HG03460 (cell line): ENCODE measurements around the gene LPCAT1.

Source experiments
- ATAC-seq: cut with Tn5 transposase; IDR thresholded peaks from one replicate; pipeline ENCODE4 v1.9.1; 2021; ENCODE audit not compliant: unreplicated experiment

The LPCAT1 gene

DNA sequence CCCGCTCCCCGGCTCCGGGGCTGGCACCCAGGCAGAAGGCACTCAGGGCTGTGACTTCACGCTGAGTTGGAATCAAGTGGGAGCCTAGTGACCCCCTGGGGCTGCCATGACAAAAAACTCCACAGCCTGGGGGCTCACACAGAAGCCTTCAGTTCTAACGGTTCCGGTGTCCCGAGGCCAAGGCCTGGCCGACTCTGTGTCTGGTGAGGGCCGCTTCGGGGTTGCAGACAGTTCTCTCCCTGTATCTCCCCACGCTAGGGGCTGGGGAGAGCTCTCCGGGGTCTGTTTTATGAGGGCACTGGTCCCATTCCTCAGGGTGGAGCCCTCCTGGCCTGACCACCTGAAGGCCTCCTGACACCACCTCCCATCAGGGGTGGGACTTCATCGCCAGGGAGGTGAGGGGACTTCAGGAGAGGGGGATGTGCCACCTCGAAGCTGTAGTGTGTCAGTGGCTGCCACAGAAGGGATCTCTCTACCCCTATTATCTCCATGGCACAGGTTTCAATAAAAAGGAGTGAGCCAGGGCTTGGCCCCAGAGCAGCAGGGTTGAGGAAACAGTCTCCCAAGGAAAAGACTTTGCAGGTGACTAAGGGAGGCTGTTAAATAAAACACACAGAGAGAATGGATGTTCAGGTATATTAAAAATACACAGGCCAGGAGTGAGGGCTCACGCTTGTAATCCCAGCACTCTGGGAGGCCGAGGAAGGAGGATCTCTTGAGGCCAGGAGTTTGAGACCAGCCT lies 77.0 kb downstream of the LPCAT1 start:
- no peak for ATAC-seq

DNA sequence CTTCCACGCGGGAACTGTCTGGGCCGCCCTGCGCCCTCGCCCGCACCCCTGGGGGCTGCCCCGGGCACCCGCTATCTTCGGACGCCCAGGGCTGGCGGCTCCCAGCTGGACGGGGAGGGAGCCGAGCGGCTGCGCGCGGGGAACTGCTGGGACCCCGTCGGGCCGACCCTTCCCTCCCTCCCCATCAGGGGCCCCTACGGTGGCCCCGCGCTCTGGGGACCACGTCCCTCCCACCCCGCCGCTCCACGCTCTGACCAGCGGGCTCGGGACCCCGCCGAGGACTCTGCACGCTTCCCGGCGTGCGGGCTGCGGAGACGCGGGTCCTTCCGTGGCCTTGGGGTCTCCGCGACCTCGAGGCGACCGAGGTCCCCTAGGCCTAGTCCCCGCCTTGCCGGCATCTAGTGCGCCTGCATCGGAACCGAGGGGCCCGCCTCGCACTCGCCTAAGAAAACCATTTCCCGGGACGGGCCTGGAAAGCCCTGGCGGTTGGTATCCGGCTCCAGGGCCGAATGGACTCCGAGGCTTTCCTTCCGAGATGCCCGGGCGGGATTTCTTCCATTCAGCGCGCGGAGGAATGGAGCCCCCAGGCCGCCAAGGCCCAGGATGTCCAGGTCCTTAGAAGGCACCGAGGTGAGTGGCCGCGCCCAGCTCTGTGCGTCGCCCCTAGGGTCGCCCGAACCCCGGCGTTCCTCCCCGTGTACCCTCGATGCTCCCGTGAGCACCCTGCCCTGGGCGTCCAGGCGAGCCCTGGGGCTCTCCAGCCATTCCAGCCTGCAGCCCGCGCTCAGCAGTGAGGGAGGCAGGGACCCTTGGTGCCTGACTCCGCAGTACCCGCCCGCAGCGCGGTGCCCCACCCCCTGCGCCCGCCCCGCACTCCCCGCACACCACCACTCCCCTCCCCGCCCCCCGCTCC lies 77.8 kb downstream of the LPCAT1 start:
- ATAC-seq = no peak

DNA sequence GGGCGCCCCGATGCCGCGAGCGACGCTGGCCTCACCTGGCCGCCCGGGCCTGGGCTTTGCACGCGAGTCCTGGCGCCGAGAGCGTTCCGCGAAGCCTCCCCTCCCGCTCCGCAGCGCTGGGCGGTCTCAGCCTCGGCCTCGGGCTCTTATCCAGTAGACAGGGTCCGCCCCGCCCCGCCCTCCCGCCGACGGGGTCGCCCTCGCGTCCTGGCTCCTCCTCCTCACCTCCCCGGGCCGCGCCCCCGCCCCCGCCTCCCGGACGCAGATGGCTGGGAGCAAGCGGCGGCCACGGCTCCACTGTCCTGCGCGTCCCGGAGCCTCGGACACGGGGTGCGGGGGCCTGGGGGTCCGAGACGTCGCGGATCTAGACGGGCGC lies 78.5 kb downstream of the LPCAT1 start, which contains the start of gene SLC6A3:
Gene SLC6A3, minus strand, starts transcription at position 128 of the 376 bp plus-strand sequence. CDS start 2,243 bp downstream, outside the sequence.
- no peak for ATAC-seq

DNA sequence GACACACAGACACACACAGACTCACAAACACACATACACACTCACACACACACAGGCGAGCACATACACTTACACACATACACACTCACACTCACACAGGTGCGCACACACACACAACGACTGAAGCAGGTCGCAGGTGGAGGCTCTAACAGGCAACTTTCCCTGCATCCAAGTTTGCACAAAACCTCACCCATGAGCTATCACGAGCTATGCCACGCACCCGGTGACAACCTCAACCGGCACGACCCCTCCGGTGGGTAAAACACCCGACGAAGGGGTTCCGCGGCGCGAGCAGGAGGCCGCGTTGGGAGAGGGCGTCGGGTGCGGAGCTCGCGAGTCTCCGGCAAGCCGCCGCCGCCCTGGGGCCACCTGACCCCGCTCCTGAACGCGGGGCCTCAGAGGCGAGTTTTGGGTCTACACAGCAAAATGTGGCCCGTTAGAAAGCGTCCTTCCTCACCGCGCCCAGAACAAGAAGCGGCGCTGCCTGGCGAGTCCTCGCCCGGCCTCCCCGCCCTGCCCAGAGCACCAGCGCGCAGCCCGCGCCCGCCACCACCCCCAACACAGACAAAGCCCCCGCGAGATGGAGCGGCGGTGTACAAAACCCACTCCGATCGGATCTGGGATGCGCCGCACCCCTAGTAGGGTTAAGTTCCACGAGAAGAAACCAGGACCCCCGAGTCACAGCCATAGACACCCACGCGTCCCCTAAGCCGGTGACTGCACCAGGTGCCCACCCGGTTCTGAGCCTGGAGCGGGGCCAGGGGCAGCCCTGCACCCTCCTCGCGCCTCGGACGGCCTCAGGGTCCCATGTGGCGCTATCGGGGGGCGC lies 79.2 kb downstream of the LPCAT1 start:
- ATAC-seq = no peak

DNA sequence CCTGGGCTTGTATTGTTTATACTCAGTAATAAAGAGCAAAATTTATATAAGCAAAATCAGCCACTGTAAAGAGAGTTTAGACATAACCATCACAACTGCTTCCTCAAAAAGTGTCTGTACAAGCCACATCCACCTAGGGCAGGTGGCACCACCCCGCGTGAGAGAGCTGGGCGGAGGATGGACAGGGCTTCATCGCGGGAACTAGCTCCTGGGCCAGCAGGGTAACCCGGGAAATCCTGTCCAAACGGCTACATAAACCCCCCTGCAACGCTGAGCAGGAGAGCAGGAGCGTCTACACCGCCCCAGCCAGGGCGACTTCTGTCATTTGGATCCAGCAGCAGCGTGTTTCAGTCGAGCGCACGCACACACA lies 79.8 kb downstream of the LPCAT1 start:
- ATAC-seq = no peak

DNA sequence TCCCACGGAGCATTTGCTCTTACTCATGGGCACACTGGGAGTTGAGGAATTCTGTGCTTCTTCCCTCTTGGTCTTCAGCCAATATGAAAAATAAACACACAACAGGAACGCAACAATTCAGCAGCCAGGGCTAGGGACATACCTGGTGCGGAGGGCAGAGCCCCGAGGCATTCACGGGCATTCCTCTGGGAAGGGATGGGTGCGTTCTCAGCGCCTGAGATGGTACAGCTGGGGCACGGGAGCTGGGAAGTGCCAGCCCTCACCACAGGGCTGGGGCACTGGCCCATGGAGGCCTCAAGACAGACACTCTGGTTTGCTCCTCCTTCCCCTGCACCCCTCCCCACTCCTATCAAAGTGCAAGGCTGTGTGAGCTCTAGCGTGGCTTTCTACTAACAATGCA lies 80.6 kb downstream of the LPCAT1 start:
- no peak for ATAC-seq

DNA sequence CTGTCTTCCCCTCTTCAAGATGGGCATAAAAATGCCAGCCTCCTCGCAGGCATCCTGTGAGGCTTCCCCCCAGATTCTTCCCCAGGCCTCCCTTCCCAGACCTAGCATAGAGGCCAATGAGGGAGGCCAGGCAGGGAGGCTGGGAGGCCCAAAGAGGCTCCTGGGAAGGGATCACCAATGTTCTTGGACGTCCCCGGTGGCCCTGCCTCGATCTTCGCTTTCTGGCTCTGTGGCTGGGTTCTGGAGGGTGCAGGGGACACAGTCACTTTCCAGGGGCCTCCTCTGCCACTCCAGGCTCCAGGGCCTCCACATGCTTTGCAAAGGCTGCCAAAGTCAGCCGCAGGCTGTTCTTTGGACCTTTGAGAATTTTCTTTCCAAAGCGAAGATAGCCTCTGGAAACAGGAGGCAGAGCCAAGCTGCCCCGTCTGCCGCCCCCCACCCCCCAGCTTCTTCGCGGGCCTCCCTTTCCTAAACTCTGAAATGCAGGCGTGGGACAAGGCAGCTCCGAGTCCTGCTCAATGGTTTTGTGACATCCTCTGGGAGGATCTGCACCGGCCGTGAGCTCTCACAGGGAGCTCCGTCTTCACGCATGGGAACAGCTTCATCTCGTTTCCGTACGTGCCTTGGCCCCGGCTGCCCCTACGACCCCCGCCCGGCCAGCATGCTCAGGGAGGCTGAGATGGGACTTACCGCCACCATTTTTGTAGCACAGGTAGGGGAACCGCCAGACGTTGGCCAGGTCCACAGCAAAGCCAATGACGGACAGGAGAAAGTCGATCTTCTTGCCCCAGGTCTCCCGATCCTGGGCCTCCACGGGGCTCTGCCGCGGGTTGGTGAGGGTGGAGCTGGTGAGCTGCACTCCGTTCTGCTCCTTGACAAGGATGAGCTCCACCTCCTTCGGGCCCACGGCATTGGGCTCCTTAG lies 81.3 kb downstream of the LPCAT1 start:
- ATAC-seq = no peak

DNA sequence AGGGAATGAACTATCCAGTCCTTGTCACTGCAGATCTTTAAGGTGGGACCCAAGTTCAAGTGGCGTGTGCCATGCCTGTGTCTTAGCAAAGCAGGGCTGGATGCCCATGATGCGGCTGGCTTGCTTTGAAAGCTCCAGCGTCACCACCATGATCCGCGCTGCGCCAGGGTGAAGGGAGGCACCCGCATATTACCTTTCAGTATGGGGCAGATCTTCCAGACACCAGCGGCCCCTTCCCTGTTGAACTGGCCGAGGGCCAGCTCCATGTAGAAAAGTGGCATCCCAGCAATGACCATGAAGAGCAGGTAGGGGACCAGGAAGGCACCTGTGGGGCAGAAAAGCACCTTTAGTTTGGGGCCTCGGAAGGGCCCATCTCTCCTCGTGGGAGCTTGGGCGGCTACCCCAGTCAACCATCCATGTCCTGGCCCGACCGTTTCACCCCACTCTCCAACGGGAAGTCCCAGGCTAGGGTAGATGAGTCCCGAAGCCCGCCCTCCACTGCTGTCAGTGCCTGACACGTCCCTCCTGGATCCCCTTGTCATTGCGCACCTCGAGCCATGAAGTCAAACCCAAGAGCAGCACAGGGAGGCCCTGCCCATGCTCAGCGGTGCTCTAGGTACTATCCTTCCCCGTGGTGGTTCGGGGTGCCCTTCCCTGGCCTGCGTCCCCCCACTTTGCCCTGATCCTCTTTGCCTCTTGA lies 82.4 kb downstream of the LPCAT1 start:
- no peak for ATAC-seq

DNA sequence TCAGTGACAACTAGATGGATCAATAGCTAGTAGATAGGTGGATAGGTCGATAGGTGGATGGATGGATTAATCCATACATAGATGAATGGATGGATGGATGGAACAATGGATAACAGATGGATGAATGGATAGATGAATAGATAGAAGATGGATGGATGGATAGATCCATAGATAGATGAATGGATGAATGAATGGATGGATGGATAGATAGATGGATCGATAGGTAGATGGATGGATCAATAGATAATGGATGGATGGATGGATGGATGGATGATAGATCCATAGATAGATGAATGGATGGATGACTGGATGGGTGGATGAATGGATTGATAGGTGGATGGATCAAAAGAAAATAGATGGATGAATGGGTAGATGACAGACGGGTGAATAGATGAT lies 83.7 kb downstream of the LPCAT1 start:
- no peak for ATAC-seq

DNA sequence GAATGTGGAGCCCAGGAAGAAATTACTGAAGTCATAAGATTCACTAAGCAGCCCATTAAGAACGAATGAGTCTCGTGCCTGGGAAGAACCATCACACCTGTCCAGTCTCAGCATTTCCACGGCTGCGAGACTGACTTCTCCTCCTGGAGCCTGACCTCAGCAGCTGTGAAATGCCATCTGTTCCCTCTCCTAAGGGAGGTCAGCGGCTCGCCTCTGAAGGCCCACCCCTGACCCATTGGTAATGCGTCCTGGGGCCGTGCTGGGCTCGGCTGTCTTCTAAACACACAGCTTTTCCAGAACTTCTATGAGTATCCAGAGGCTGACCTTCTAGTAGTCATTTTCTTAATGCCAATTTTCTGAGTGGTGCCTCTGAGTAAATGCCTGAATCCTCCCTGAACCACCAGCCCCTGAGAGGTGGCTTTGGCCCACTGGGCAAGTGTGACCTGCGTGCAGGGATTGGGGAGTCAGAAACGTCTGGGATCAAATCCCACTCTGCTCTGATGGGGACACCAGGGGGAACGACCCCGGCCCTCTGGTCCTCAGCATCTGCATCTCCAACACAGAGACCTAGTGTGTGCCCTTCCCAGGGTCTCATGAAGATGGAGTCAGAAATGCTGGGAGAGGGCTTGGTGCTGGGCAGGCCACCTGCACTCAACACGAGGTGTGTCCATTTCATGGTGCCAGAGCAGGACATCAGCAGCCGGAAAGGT lies 84.2 kb downstream of the LPCAT1 start:
- no peak for ATAC-seq

DNA sequence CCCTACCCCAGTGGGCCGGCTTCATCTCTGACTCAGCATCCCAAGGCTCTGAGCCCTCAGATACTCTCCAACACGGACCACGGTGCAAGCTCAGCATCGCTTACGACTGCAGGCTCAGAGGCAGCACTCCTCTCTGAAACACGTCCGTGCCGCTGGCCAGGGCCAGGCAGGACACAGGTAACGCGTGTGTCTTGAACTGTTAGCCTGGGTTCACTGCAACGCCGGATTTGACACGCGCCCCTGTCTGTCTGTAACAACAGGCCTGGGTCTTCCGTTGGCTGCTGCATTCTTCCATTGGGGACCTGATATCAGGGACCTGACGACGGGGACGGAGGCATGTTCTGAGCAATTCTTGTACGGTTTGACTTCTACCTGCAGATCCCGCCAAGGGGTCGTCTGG lies 84.9 kb downstream of the LPCAT1 start:
- ATAC-seq = no peak

DNA sequence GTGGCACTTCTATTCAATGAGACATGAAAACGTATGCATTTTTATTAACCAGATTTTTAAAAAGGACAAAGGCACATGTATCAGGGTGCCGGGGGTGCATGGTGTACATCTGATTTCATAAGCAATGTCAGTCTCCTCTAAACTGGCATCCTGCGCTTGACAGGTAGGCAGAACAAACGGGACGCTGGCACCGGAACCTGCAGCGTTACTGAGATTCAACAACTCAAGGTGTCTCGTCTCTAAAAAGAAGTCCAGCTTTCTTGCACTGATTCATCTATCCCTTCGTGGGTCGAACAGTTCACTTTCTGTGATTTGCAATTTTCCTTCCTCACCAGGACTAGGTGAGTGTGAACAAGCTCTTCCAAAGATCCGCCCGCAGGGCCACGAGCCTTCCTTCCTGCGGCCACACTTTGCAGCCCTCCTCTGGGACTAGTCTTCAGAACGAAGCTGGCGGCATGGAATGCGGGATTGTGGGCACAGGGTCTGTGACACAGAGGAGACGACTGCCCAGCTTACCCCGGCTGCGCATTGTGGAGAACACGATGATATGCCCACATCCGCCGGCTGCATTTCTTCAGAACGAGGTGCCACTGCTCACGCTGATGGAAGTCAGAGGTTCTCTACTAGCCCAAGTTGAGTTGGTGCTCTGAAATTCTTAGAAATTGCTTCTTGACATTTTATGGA lies 85.7 kb downstream of the LPCAT1 start:
- ATAC-seq = no peak

DNA sequence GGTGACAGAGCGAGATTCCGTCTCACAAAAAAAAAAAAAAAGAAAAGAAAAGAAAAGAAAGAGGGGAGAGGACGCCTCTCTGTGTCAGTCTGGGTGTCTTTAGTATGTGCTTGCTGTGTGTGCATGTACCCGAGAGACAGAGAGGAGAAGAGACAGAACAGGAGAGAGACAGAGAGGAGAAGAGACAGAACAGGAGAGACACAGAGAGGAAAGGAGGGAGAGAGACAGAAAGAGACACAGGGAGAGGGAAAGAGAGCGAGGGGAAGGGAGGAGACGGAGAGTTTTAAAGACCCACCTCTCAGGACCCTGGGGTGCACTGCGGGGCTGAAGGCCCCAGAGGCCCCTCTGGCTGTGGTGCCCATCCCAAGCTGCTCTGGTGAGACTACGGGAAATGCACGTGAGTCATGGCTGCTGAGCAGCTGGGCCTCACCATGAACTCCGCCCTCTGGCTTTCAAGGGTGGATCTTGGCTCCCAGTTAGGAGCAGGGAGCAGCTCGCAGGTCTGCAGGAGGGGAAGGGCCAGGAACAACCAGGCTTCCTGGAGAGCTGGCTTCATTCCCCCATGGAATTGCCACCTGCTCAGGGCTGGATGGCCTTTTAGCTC lies 86.4 kb downstream of the LPCAT1 start:
- ATAC-seq = no peak

DNA sequence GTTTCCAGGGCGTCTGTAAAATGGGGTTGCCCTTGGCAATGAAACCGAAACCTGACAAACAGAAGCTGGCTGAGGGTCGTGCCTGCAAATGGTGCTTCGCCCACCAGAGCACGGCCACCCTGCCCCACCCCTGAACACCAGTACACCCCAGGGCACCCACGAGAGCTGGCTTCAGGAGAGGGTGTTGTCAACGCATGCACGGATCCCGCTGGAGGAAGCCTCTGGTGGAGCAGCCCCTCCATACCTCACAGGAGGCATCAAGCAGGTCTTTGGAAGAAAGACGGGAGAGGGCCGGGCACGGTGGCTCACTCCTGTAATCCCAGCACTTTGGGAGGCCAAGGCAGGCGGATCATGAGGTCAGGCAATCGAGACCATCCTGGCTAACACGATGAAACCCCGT lies 87.1 kb downstream of the LPCAT1 start:
- no peak for ATAC-seq

DNA sequence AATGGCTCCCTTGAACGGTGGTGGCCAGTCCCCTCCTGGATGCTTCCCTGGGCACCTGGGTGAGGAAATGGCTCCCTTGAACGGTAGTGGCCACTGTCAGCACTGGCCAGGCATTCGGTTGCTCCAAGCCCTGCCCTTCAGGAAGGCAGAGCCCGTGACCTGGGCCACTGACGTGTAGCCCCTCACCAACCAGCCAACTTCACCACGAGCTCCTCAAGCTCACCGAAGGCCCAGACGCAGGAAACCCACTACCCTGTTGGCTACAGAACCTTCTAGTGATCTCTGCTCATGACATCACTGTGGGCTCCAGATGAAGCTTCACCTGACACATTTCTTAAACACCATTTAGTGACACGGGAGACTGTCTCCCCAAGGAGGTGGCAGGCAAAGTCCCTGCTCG lies 87.7 kb downstream of the LPCAT1 start:
- no peak for ATAC-seq

DNA sequence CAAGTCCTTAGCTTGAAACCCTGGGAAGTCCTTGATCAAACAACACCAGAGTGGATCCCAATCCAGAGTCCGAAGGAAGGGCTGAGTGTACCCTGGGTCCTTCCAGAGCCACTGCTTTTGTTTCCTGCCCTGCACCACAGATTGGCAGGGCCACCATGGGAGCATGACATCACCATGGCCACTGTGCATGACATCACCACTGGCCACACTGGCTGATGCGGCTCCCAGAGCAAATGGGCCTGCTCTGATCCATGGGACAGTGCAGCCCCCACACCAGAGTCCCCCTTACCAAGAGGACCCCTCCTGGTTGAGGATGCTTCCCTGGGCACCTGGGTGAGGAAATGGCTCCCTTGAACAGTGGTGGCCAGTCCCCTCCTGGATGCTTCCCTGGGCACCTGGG lies 88.4 kb downstream of the LPCAT1 start:
- ATAC-seq = no peak

DNA sequence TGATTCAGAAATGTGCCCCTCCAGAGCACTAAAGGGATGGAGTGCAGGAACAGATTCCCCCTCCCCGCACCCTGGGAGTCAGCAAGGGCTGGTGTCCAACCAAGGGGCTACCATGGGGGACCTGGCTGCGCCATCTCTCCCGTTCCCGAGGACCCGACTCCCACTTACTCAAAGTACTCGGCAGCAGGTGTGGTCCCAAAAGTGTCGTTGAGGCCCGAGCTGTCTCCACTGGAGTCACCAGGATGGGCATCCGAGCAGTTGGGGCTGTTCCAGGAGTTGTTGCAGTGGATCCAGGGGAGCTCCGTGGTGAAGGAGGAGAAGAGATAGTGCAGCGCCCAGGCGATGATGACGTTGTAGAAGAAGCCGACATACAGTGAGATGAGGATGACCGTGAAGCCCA lies 91.5 kb downstream of the LPCAT1 start:
- no peak for ATAC-seq

DNA sequence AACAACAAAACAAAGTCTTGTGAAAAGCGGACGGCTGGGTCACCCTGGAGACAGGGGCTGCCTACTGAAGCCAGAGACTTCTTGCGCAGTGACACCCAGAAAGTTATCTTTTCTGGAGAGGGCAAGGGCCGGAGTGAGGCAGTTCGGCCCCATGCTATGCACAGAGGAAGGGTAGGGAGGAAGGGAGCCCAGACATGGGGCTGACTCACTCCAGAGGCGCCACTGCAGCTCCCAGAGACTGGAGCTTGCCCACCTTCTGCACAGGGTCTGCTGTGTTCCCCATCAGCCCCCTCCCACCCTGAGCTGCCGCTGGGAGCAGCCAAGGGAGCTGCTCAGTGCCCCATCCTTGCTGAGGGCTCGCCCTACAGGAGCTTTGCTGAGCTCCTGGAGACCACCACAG lies 91.9 kb downstream of the LPCAT1 start:
- no peak for ATAC-seq
